Left renal pelvis (tissue), 4 donors: ENCODE data around the gene CA4. TPM values are rescaled to one million over a fixed set of nuclear protein-coding genes. Genes with fewer than 3 reads are reported as not detected.

Experiments
- polyA plus RNA-seq, 4 donors: library from polyadenylated mRNA; unstranded; fragments of 120-200 nt; gene quantifications; one replicate each; pipeline ENCODE4 v1.2.1, GENCODE V29; 2013; ENCODE audit not compliant: insufficient read length in 4 of 4

Gene CA4
- polyA plus RNA-seq, 4 donors = 3.7 to 58.5 (median 35.9) TPM

Other genes with a start within 250 kb of the CA4 start
- 10 to 100 TPM; 18.5 to 35.4 (median 26.3) TPM for gene RNFT1, start 185.2 kb upstream of the CA4 start, polyA plus RNA-seq
- gene HEATR6, start 71.1 kb upstream of the CA4 start, polyA plus RNA-seq = 10 to 100 TPM; 21.3 to 28.3 (median 23.9) TPM
- 10 to 100 TPM; 31.8 to 44.2 (median 42.3) TPM for gene USP32, start 242.2 kb downstream of the CA4 start, polyA plus RNA-seq